LNCaP clone FGC (cell line): Measurements from ENCODE around the gene SFXN5.

Experiments used
- DNase-seq: peaks from one replicate; pipeline ENCODE4 v3.0.0-alpha.2; 2011; ENCODE audit warnings: low read depth
- H3K4me3 ChIP-seq: 2 replicates; pipeline ENCODE4 v1.5.1; 2011; ENCODE audit warnings: mild to moderate bottlenecking, low read depth, low read length, control low read depth
- CTCF ChIP-seq: IDR thresholded peaks from 2 replicates; pipeline ENCODE4 v1.5.1; 2012; ENCODE audit warnings: mild to moderate bottlenecking; ENCODE audit not compliant: control insufficient read depth, insufficient read depth; ENCODE audit errors: extremely low read depth

Gene SFXN5

GRCh38 chr2:72949045-72949444, 122.5 kb downstream of the SFXN5 start:
- TF ChIP-seq CTCF, result no peak
- H3K4me3 ChIP-seq, result no peak overlapping the region
- DNase-seq, result no peak

GRCh38 chr2:72947952-72948830, 123.3 kb downstream of the SFXN5 start:
- no peak for DNase-seq

GRCh38 chr2:72946466-72946865, 125.0 kb downstream of the SFXN5 start:
- H3K4me3 ChIP-seq, result no peak overlapping the region
- no peak for DNase-seq
- no peak for TF ChIP-seq CTCF

More at GRCh38 chr2:72947952-72948830, 123.3 kb downstream of the SFXN5 start:
- no peak for TF ChIP-seq CTCF
- H3K4me3 ChIP-seq, result no peak overlapping the region

GRCh38 chr2:72945450-72946019, 126.0 kb downstream of the SFXN5 start:
- TF ChIP-seq CTCF, result no peak
- no peak overlapping the region for H3K4me3 ChIP-seq
- no peak for DNase-seq

GRCh38 chr2:72944804-72945449, 126.6 kb downstream of the SFXN5 start:
- TF ChIP-seq CTCF, result no peak
- no peak for DNase-seq
- H3K4me3 ChIP-seq, result no peak overlapping the region

- no peak overlapping the region for H3K4me3 ChIP-seq
- DNase-seq, result no peak
- TF ChIP-seq CTCF, result no peak
Observed at GRCh38 chr2:72943540-72944395, 127.7 kb downstream of the SFXN5 start.
